GM10248 (cell line): ENCODE results near the gene PLEKHA5.
"Not testable (repeated sequence)": the region's sequence is repeated elsewhere in the genome, so short reads cannot be mapped to it uniquely, and the experiment has no call there.

ENCODE experiments used
- CTCF ChIA-PET: fragments of 300-600 bp; sonication (Branson Sonifier 250); formaldehyde crosslinking; extraction: SDS; loops from one replicate; lab custom pipeline; 2021; ENCODE audit warnings: antibody characterized with exemption; lab: Yijun Ruan, JAX
- POLR2A ChIA-PET: fragments of 350-650 bp; sonication (Branson Sonifier 250); formaldehyde crosslinking; extraction: SDS; loops from one replicate; lab custom pipeline; 2020; ENCODE audit warnings: antibody characterized with exemption; lab: Yijun Ruan, JAX
- DNase-seq: peaks from one replicate; pipeline ENCODE4 v3.0.0; 2012; ENCODE audit errors: extremely low spot score
- TF ChIP-seq, protein P1 (sequence below): IDR thresholded peaks from 2 replicates; pipeline ENCODE4 v1.5.1; 2012; ENCODE audit warnings: mild to moderate bottlenecking, low read depth; ENCODE audit errors: extremely low read depth, missing control alignments, control extremely low read depth

The PLEKHA5 gene

DNA sequence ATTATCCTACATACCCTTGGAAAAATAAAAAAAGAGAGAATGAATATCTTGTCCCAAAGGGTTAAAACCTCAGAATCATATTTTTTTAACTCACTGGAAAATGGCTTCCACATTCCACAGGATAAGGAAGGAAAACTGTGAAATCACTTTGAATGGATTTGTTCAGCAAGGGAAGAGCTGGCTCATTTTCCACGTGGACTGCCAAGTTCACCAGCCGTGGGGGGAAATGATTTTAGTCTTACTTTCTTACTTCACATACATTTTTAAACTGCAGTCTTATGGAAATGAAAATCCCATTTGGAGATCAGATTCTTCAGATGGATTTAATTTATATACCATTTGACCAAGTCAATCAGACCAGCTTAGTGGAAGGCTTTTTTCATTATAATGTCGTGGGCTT lies 279.8 kb downstream of the PLEKHA5 start:
- ChIA-PET POLR2A (no interaction called here), CTCF (interaction anchor here (1.3 to 1.6 kb wide), 2 partner anchors 11 to 17 kb away, joined by 3 to 4 read pairs; no protein-coding TSS in a partner anchor)
- TF ChIP-seq, protein P1, sequence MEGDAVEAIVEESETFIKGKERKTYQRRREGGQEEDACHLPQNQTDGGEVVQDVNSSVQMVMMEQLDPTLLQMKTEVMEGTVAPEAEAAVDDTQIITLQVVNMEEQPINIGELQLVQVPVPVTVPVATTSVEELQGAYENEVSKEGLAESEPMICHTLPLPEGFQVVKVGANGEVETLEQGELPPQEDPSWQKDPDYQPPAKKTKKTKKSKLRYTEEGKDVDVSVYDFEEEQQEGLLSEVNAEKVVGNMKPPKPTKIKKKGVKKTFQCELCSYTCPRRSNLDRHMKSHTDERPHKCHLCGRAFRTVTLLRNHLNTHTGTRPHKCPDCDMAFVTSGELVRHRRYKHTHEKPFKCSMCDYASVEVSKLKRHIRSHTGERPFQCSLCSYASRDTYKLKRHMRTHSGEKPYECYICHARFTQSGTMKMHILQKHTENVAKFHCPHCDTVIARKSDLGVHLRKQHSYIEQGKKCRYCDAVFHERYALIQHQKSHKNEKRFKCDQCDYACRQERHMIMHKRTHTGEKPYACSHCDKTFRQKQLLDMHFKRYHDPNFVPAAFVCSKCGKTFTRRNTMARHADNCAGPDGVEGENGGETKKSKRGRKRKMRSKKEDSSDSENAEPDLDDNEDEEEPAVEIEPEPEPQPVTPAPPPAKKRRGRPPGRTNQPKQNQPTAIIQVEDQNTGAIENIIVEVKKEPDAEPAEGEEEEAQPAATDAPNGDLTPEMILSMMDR, result no peak
- DNase-seq, result no peak

DNA sequence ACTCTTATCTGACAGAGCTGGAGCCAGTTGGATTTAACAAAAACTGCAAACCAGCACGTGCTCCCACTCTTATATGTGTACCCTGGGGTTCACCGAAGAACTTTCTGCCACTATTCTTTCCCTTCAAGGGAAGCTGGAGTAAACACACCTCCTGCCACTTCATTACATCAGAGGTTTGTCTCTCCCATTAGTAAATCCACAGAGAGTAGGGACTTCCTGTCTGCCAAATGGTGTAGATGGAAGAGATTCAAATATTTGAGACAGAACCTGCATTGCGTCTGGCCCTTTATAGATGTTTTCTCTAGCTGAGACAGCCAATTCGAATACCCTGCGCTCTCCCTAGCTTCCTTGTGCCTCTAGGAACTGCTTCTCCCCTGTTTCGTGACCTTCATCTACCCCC lies 280.7 kb downstream of the PLEKHA5 start:
- TF ChIP-seq, protein P1, result no peak
- DNase-seq, result no peak
- ChIA-PET CTCF (interaction anchor here (0.8 to 1.6 kb wide), 2 partner anchors 12 to 13 kb away, joined by 3 to 4 read pairs; no protein-coding TSS in a partner anchor), POLR2A (no interaction called here)

DNA sequence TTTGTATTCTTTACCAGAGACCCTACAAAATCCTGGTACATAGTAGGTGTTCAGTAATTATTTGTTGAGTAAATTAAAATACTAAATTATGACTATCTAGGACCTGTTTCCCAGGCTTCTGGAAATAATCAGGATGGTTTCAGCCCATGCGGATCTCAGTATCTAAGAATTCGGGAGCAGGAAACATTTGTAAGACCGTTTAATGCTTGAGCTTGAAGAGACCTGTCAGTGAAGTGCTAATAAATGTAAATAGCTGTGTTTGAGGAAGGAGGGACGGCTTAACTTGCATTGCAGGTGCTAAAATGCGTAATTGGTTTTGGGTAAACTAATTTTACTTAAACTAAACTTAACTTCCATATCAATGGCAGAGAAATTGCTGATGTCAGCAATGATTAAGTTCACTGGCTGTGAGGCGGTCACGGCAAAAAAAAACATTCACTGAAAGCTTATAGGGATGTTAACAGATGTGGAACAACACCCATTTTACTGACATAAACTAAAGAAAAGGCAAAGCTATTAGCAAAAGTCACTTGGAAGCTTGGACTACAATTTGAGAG lies 281.2 kb downstream of the PLEKHA5 start:
- TF ChIP-seq, protein P1, result no peak
- no peak for DNase-seq
- ChIA-PET POLR2A (no interaction called here), CTCF (interaction anchor here (0.8 to 1.6 kb wide), 3 partner anchors 12 to 16 kb away, joined by 3 to 4 read pairs (median 3); no protein-coding TSS in a partner anchor)

DNA sequence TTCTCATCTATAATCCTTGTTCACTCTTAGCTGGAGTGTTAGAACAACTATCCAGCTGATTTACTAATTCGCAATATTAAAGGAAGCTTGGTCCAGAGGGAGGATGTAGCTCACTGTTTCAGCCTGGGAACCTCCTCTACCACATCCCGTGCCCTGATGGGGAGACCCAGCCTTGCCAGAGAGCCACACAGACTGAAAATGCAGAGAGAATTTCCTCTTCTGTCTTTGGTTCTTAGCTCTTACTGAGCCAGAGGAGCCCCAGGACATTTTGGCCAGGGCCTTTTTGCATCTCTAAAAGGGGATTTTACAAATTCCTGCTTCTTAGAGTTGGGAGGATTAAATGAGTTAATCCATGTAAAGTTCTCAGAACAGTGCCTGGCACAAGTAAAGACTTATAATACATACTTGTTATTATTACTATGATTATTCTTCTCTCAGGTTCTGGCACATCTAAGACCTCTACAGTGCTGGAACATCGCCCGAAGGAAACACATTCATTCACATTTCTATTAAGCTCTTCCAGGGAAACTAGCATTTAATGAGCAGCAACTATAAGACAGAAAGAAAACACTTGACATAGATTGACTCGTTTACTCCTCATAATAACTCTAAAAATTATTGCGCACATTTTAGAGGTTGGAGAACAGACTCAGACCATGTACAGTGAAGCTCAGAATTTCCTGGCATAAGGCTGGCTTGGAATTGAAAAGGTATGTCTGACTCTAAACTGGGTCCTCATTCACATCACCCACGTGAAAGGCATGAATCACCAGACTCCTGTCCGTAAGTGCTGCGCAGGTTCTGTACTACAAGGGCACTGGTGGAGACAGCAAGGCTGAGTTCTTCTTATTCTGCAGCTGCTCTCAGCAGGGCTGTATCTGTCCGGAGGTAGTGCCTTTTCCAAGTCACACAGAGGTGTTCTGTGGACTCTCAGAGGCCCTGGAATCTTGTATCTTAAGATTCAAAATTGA lies 282.0 kb downstream of the PLEKHA5 start:
- POLR2A ChIA-PET, result interaction anchor here (0.6 kb wide), 1 partner anchor 16 kb away, joined by 4 read pairs; no protein-coding TSS in a partner anchor
- TF ChIP-seq, protein P1, result no peak
- no peak for DNase-seq
- CTCF ChIA-PET, result interaction anchor here (0.8 to 0.9 kb wide), 2 partner anchors 12 to 17 kb away, joined by 3 read pairs; no protein-coding TSS in a partner anchor

DNA sequence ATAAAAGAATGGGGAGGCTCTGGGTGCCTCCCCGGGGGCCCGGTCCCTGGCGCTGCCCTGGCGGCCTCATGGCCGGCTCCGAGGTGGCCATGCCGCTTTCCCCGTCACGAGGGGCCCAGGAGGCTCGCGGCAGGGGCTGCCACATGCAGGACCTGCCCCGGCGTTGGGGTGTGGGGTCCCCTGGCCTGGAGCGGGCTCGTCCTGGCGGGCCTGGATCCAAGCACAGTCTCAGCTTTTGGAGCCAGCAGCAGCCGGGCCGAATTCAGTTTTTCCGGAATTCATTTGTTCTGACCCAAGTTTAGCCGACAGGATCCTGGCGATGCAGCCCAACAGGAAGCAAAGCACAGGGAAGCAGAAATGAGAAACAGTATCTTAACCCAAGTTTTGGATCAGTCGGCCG lies 283.3 kb downstream of the PLEKHA5 start:
- ChIA-PET CTCF (no interaction called here), POLR2A (no interaction called here)
- no peak for DNase-seq
- TF ChIP-seq, protein P1, result no peak

DNA sequence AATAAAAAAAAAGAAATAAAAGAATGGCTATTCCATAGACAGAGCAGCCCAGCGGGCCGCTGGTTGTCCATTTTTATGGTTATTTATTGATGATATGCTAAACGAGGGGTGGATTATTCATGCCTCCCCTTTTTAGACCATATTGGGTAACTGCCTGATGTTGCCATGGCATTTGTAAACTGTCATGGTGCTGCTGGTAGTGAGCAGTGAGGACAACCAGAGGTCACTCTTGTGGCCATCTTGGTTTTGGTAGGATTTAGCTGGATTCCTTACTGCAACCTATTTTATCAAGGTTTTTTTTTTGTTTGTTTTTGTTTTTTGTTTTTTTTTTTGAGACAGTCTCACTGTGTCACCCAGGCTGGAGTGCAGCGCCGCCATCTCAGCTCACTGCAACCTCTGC lies 284.0 kb downstream of the PLEKHA5 start:
- POLR2A ChIA-PET, CTCF ChIA-PET, DNase-seq: not testable (repeated sequence)

DNA sequence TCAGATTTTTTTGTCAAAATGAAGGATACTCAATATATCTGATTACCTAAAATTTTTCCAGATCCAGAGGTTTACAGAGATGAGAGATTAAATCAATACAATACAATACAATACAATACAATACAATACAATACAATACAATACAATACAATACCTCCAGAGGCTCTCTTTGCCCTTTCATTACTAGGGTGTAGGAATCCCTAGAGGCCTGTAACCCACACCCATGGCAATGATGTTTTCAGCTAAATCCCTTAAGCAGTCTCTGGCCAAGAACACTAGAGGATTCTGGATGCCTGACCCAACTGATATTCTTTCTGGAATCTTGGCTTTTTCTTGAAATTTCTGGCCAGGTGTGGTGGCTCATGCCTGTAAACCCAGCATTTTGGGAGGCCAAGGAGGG lies 286.0 kb downstream of the PLEKHA5 start:
- POLR2A ChIA-PET, result no interaction called here
- CTCF ChIA-PET, result no interaction called here
- TF ChIP-seq, protein P1, result no peak
- no peak for DNase-seq
